IMR-90 (cell line): ENCODE data around the gene NLRC5. TPM values are rescaled to one million over a fixed set of nuclear protein-coding genes. Genes with fewer than 3 reads are reported as not detected.

Source experiments
- ATAC-seq: fragments of 200-7000 bp; cut with Tn5 transposase; 2 replicates; pipeline ENCODE4 v1.9.1; 2020; ENCODE audit warnings: low read depth, mild to moderate bottlenecking, moderate library complexity
- BruUV-seq: library from RNA; stranded (reverse); fragments of 400-500 nt; replicated peaks from 2 replicates; lab custom pipeline; 2021; lab: Mats Ljungman, UMichigan
- CTCF ChIA-PET: fragments of 300-600 bp; formaldehyde crosslinking; extraction: SDS; loops from one replicate; lab custom pipeline; 2021; ENCODE audit warnings: antibody characterized with exemption; lab: Yijun Ruan, JAX
- POLR2A ChIA-PET: fragments of 300-600 bp; sonication (Branson Sonifier 250); formaldehyde crosslinking; loops from one replicate; lab custom pipeline; 2022; ENCODE audit warnings: antibody characterized with exemption; ENCODE audit not compliant: unreplicated experiment; lab: Charles Lee
- DNase-seq: peaks from one replicate; pipeline ENCODE4 v3.0.0; 2013
- H2AFZ ChIP-seq: replicated peaks from 2 replicates; pipeline ENCODE3; 2013; ENCODE audit warnings: low read length, mild to moderate bottlenecking; ENCODE audit not compliant: poor library complexity
- H2AK5ac ChIP-seq: 2 replicates; pipeline ENCODE4 v1.6.1; 2013; ENCODE audit warnings: low read depth, low read length, inconsistent platforms
- H2AK9ac ChIP-seq: replicated peaks from 2 replicates; pipeline ENCODE3; 2013; ENCODE audit warnings: mild to moderate bottlenecking, low read depth, low read length, moderate library complexity; ENCODE audit not compliant: poor library complexity
- H2BK120ac ChIP-seq: 2 replicates; pipeline ENCODE4 v1.6.1; 2013; ENCODE audit warnings: low read depth, low read length, inconsistent platforms
- H2BK15ac ChIP-seq: 3 replicates; pipeline ENCODE4 v1.6.1; 2013; ENCODE audit warnings: low read depth, low read length, inconsistent platforms
- H2BK20ac ChIP-seq: 2 replicates; pipeline ENCODE4 v1.6.1; 2013; ENCODE audit warnings: low read depth, mild to moderate bottlenecking, inconsistent platforms, low read length, moderate library complexity
- H2BK5ac ChIP-seq: 2 replicates; pipeline ENCODE4 v1.6.1; 2013; ENCODE audit warnings: mild to moderate bottlenecking, low read depth, low read length, inconsistent platforms; ENCODE audit not compliant: poor library complexity, severe bottlenecking
- H3K14ac ChIP-seq: replicated peaks from 2 replicates; pipeline ENCODE4 v1.6.1; 2013; ENCODE audit warnings: low read depth, low read length, inconsistent platforms
- H3K18ac ChIP-seq: 2 replicates; pipeline ENCODE4 v1.6.1; 2013; ENCODE audit warnings: low read depth, low read length, control low read depth
- H3K23ac ChIP-seq: 2 replicates; pipeline ENCODE4 v1.6.1; 2013; ENCODE audit warnings: low read depth, low read length, inconsistent platforms
- H3K27ac ChIP-seq: 2 replicates; pipeline ENCODE4 v1.5.1; 2013; ENCODE audit warnings: mild to moderate bottlenecking, control low read depth, low read length; ENCODE audit not compliant: insufficient read depth
- H3K27me3 ChIP-seq: 2 replicates; pipeline ENCODE4 v1.6.1; 2013; ENCODE audit warnings: low read length; ENCODE audit not compliant: control insufficient read depth, insufficient read depth
- H3K36me3 ChIP-seq: 2 replicates; pipeline ENCODE4 v1.6.1; 2013; ENCODE audit warnings: low read length, mixed read lengths; ENCODE audit not compliant: control insufficient read depth, insufficient read depth
- H3K4ac ChIP-seq: 2 replicates; pipeline ENCODE4 v1.6.1; 2013; ENCODE audit warnings: low read depth, low read length, inconsistent platforms
- H3K4me1 ChIP-seq: 2 replicates; pipeline ENCODE4 v1.6.1; 2013; ENCODE audit warnings: low read length, mixed read lengths; ENCODE audit not compliant: control insufficient read depth, insufficient read depth
- H3K4me2 ChIP-seq: 2 replicates; pipeline ENCODE4 v1.6.1; 2013; ENCODE audit warnings: low read depth, mild to moderate bottlenecking, control low read depth, low read length, moderate library complexity
- H3K4me3 ChIP-seq: 2 replicates; pipeline ENCODE4 v1.5.1; 2013; ENCODE audit warnings: low read depth, mild to moderate bottlenecking, control low read depth, low read length, moderate library complexity; ENCODE audit not compliant: insufficient read depth
- H3K56ac ChIP-seq: 2 replicates; pipeline ENCODE4 v1.6.1; 2013; ENCODE audit warnings: low read length, inconsistent platforms; ENCODE audit not compliant: insufficient read depth; ENCODE audit errors: extremely low read depth
- H3K79me1 ChIP-seq, 2 experiments: 2 replicates each; pipeline ENCODE4 v1.6.1; 2013; ENCODE audit warnings: low read length in 2 of 2, inconsistent platforms in 1 of 2, low read depth in 1 of 2
- H3K9ac ChIP-seq: 2 replicates; pipeline ENCODE4 v1.6.1; 2013; ENCODE audit warnings: low read depth, low read length, control low read depth
- H3K9me1 ChIP-seq: 2 replicates; pipeline ENCODE4 v1.6.1; 2013; ENCODE audit warnings: low read length, inconsistent platforms; ENCODE audit not compliant: insufficient read depth
- H3K9me3 ChIP-seq: 2 replicates; pipeline ENCODE4 v1.6.1; 2013; ENCODE audit warnings: low read length; ENCODE audit not compliant: control insufficient read depth, insufficient read depth
- H4K20me1 ChIP-seq: 2 replicates; pipeline ENCODE4 v1.6.1; 2013; ENCODE audit warnings: low read length, inconsistent platforms; ENCODE audit not compliant: insufficient read depth
- H4K5ac ChIP-seq: 2 replicates; pipeline ENCODE4 v1.6.1; 2013; ENCODE audit warnings: mild to moderate bottlenecking, low read depth, low read length, control low read depth
- H4K8ac ChIP-seq, 2 experiments: 2 replicates each; pipeline ENCODE4 v1.6.1; 2013; ENCODE audit warnings: low read depth in 2 of 2, low read length in 2 of 2, control low read depth in 1 of 2, inconsistent platforms in 1 of 2
- H4K91ac ChIP-seq: 2 replicates; pipeline ENCODE4 v1.6.1; 2013; ENCODE audit warnings: low read depth, low read length, inconsistent platforms; ENCODE audit not compliant: insufficient read depth
- CEBPB ChIP-seq: IDR thresholded peaks from 2 replicates; pipeline ENCODE4 v1.6.1; 2012; ENCODE audit warnings: low read depth, low read length, improper control_type of control experiment
- MAFK ChIP-seq: IDR thresholded peaks from 2 replicates; pipeline ENCODE4 v1.6.1; 2012; ENCODE audit warnings: low read depth, low read length, improper control_type of control experiment
- MAZ ChIP-seq: IDR thresholded peaks from 2 replicates; pipeline ENCODE4 v1.6.1; 2012; ENCODE audit warnings: low read depth, mild to moderate bottlenecking, low read length, improper control_type of control experiment, moderate library complexity, borderline replicate concordance
- NFE2L2 ChIP-seq: fragments of 150-350 bp; IDR thresholded peaks from 2 replicates; pipeline ENCODE4 v1.6.1; 2016; ENCODE audit warnings: low read depth, mild to moderate bottlenecking, low read length
- POLR2A ChIP-seq: IDR thresholded peaks from 2 replicates; pipeline ENCODE4 v1.6.1; 2012; ENCODE audit warnings: mild to moderate bottlenecking, low read depth, low read length
- RAD21 ChIP-seq: IDR thresholded peaks from 2 replicates; pipeline ENCODE4 v1.6.1; 2012; ENCODE audit warnings: low read length, improper control_type of control experiment
- RCOR1 ChIP-seq: IDR thresholded peaks from 2 replicates; pipeline ENCODE4 v1.6.1; 2012; ENCODE audit warnings: mild to moderate bottlenecking, low read length, improper control_type of control experiment; ENCODE audit not compliant: insufficient replicate concordance
- RFX5 ChIP-seq: IDR thresholded peaks from 2 replicates; pipeline ENCODE4 v1.8.0; 2012; ENCODE audit warnings: low read depth, mild to moderate bottlenecking, low read length, moderate library complexity
- SMC3 ChIP-seq: fragments of 150-350 bp; IDR thresholded peaks from 2 replicates; pipeline ENCODE4 v1.6.1; 2016; ENCODE audit warnings: low read depth, mild to moderate bottlenecking, antibody characterized with exemption, low read length, moderate library complexity
- whole genome bisulfite sequencing, 2 experiments: methylation state at CpG; one replicate each; pipeline versions ENCODE4 v1.1.5 to v1.1.7; 2013; ENCODE audit warnings: missing lambda C conversion rate in 2 of 2; ENCODE audit not compliant: insufficient read length in 1 of 2; ENCODE audit errors: extremely low coverage in 2 of 2; 5-methylcytosine and 5-hydroxymethylcytosine counted together
- dilution Hi-C: fragments of 300-500 bp; cut with HindIII; formaldehyde crosslinking; loops from one replicate; pipeline ENCODE4 v1.14.3; 2018; ENCODE audit warnings: low sequenced_read_pairs; ENCODE audit not compliant: unreplicated experiment
- in situ Hi-C: fragments of 300-500 bp; cut with MboI; formaldehyde crosslinking; loops from 3 replicates; pipeline ENCODE4 v1.14.3; 2019; ENCODE audit warnings: low sequenced_read_pairs, inconsistent platforms, mixed read lengths
- intact Hi-C: fragments of 100-400 bp; cut with micrococcal nuclease; formaldehyde crosslinking; loops from 2 replicates; pipeline ENCODE4 v1.10.0; 2022
- polyA plus RNA-seq, 3 experiments: library from polyadenylated mRNA; depleted of rRNA; stranded (reverse); fragments of >200 nt; gene quantifications; 2 replicates each; pipeline ENCODE4 v1.2.3, GENCODE V29; 2012; ENCODE audit warnings: low replicate concordance in 1 of 3
- total RNA-seq: library from RNA; depleted of rRNA; stranded (reverse); fragments of >200 nt; gene quantifications from 2 replicates; pipeline ENCODE4 v1.2.3, GENCODE V29; 2012
- TF ChIP-seq, protein P1 (sequence below): fragments of 150-350 bp; IDR thresholded peaks from 2 replicates; pipeline ENCODE4 v1.6.1; 2017; ENCODE audit warnings: mild to moderate bottlenecking, antibody characterized with exemption, low read length, low read depth
- TF ChIP-seq, protein P2 (sequence below): conservative IDR thresholded peaks from 2 replicates; pipeline ENCODE4 v1.5.1; 2012; ENCODE audit warnings: mild to moderate bottlenecking, low read depth, low read length, improper control_type of control experiment

Gene NLRC5
- total and polyA plus RNA-seq, 2 of the 4 experiments (the other 2 are of a cell fraction): 9.1 to 14.9 TPM

DNA sequence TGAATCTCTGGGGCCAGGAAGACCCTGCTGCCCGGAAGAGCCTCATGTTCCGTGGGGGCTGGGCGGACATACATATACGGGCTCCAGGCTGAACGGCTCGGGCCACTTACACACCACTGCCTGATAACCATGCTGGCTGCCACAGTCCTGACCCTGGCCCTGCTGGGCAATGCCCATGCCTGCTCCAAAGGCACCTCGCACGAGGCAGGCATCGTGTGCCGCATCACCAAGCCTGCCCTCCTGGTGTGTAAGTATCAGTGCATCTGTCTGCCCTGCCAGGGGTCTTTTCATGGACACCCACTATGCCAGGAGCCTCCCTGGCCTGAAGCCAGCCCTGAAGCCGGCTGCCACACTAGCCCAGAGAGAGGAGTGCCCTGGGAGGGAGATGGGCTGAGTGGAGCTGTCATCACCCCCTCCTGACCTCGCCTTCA is 27.5 kb upstream of the NLRC5 start, which contains the start of gene CETP:
Gene CETP (plus strand): TSS at position 100 of the 431 bp plus-strand sequence. CDS start 30 bp downstream, at position 130.
- Histone ChIP-seq H3K14ac (peak within 1 kb of the TSS; percentile 5), H3K23ac (no peak within 1 kb of the TSS), H2AFZ (peak within 1 kb of the TSS; percentile 64), H2AK5ac (peak within 1 kb of the TSS; percentile 83), H3K27ac (no peak within 1 kb of the TSS), H3K9me3 (peaks cover 2% of the 10 kb centered on the region; the same call in 1 of the 2 replicates), H2AK9ac (peak within 1 kb of the TSS; percentile 20), H4K5ac (peak within 1 kb of the TSS; percentile 21), H3K27me3 (no peaks in the 10 kb centered on the region), H3K18ac (peak within 1 kb of the TSS; percentile 39), H3K9me1 (peaks cover 10% of the 10 kb centered on the region), H3K79me1 (no peaks in the 10 kb centered on the region), H3K56ac (no peak within 1 kb of the TSS), H2BK120ac (peak within 1 kb of the TSS; percentile 64), H2BK20ac (peak within 1 kb of the TSS; percentile 57; the same call in 1 of the 2 replicates), H3K36me3 (no peaks in the 10 kb centered on the region), H4K91ac (0 out of 2 replicates have a peak within 1 kb of the TSS, but pooled peaks have one; percentile 42), H3K9ac (no peak within 1 kb of the TSS), H3K4me3 (no peak within 1 kb of the TSS), H2BK15ac (peak within 1 kb of the TSS; percentile 64; the same call in 1 of the 3 replicates), H2BK5ac (peak within 1 kb of the TSS; percentile 29), H3K4ac (peak within 1 kb of the TSS; percentile 41), H3K4me1 (peaks cover 32% of the 10 kb centered on the region), H4K8ac (peak within 1 kb of the TSS in 1 of 2 experiments; percentile 63; a peak in 1 of 4 replicates), H3K4me2 (no peak within 1 kb of the TSS; the same call in 1 of the 2 replicates), H4K20me1 (no peaks in the 10 kb centered on the region)
- WGBS, 2 experiments: 80% methylated on average over 10 of the region's 12 CpGs; no CpG with 5 or more reads in 1 of the 2 experiments
- no TSS peak for BruUV-seq
- dilution Hi-C loops: no loop called here
- ATAC-seq (no peak), DNase-seq (no peak)
- TF ChIP-seq RAD21 (no peak), RFX5 (no peak), NFE2L2 (no peak), CEBPB (no peak), MAFK (no peak), RCOR1 (no peak), SMC3 (no peak), POLR2A (no peak), MAZ (no peak)
- TF ChIP-seq, protein P1, sequence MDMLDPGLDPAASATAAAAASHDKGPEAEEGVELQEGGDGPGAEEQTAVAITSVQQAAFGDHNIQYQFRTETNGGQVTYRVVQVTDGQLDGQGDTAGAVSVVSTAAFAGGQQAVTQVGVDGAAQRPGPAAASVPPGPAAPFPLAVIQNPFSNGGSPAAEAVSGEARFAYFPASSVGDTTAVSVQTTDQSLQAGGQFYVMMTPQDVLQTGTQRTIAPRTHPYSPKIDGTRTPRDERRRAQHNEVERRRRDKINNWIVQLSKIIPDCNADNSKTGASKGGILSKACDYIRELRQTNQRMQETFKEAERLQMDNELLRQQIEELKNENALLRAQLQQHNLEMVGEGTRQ: no peak
- TF ChIP-seq, protein P2, sequence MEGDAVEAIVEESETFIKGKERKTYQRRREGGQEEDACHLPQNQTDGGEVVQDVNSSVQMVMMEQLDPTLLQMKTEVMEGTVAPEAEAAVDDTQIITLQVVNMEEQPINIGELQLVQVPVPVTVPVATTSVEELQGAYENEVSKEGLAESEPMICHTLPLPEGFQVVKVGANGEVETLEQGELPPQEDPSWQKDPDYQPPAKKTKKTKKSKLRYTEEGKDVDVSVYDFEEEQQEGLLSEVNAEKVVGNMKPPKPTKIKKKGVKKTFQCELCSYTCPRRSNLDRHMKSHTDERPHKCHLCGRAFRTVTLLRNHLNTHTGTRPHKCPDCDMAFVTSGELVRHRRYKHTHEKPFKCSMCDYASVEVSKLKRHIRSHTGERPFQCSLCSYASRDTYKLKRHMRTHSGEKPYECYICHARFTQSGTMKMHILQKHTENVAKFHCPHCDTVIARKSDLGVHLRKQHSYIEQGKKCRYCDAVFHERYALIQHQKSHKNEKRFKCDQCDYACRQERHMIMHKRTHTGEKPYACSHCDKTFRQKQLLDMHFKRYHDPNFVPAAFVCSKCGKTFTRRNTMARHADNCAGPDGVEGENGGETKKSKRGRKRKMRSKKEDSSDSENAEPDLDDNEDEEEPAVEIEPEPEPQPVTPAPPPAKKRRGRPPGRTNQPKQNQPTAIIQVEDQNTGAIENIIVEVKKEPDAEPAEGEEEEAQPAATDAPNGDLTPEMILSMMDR: no peak
- ChIA-PET CTCF (no interaction called here), POLR2A (no interaction called here)
- intact Hi-C loops: loop anchor here (10.0 kb wide), 1 partner anchor 83 kb away; no protein-coding TSS in a partner anchor
- in situ Hi-C loops: no loop called here
